HG03457 (cell line): Measurements from ENCODE around the gene MAVS.
"Not testable (repeated sequence)": the region's sequence is repeated elsewhere in the genome, so short reads cannot be mapped to it uniquely, and the experiment has no call there.

ENCODE experiments used
- ATAC-seq: cut with Tn5 transposase; IDR thresholded peaks from one replicate; pipeline ENCODE4 v1.9.1; 2021; ENCODE audit warnings: moderate number of reproducible peaks; ENCODE audit not compliant: unreplicated experiment

The MAVS gene

DNA sequence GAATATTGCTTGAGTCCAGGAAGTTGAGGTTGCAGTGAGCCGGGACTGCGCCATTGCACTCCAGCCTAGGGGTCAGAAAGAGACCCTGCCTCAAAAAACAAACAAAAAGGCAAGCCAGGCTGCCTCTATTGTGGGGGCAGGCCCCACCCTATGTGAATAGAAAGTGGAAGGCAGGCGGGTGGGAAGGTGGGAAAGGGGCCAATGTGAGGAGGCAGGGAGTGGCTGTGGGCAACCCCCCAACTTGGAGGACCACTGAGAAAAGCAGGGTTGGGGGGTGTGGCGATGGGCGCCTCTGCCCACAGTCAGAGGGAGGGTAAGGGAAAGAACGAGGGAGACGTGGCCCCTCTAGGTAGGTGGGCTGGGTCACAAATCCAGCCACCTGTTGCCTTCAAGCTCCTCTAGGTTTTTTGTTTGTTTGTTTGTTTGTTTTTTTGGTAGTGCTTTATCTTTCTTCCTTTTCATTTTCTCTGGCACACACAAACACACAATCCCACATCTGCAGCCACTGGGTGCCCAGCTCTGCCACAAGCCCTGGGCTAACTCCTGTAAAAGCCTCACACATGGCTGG lies 31.6 kb upstream of the MAVS start:
- ATAC-seq, result no peak

DNA sequence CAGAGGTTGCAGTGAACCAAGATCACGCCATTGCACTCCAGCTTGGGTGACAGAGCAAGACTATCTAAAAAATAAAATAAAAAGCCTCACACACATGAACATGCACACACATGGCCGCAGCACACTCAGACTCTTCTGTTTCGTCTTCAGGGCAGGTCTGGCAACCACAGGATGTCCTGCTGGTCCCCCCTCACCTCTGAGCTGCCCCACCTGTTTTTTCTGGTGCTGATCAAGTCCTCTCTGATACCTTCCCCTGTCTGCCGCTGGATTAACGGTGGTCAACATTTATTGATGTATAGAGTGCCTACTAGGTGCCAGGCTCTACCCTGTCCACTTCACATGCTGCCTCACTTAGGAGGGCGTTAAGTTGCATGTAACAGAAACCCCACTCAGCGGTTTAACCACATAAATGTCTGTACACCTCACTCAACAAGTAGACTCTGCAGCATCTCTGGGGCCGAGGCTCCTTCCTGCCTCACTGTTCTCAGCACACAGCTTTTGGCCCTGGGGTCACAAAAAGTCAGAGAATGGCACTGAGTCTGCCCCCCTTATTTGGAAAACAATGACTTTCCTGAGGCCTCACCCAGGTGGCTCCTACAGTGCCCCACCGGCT lies 30.8 kb upstream of the MAVS start:
- no peak for ATAC-seq

DNA sequence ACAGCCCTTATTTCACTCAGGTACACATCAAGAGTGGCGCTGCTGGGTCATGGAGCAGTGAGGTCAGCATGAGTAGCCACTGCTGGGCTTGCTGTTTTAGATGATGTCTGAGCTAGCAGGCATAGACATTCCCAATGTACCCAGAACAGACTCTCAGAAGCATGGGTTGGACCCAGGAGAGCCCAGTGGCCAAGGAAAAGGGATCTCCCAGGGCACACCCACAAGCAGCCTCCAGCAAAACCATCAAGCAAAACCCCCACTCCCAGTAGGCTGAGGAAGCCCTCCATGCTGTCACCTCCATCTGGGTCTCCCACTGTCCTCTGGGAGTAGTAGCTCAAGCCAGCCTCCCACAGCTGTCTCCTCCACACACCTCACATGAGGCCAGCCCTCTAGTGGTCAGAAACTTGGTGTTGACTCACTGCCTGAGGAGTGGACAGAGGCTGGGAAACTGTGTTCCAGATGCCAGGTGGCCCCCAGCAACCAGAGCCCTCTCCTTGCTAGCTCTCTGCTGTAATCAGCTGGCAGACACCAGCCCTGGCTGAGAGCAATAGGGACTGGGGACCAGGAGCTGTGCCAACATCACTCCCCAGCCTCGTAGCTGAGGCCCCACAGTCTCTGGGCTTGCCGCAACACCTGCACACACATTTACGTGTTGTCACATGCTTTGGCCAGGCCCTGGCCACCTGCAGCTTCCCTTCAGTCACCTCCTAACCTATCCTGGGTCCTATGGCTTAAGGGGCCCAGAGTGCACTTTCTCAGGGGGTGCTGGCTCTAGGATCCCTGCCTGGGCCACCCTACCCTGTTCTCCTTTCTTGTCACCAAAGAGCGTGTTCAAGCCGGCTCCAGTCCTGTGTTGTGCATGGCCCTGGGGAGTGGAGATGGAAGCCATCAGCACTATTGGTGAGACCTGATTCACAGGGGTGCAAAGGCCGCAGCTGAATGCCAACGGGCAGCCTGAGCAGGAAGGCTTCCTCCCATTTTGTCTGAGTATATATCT lies 28.2 kb upstream of the MAVS start:
- ATAC-seq, result no peak

DNA sequence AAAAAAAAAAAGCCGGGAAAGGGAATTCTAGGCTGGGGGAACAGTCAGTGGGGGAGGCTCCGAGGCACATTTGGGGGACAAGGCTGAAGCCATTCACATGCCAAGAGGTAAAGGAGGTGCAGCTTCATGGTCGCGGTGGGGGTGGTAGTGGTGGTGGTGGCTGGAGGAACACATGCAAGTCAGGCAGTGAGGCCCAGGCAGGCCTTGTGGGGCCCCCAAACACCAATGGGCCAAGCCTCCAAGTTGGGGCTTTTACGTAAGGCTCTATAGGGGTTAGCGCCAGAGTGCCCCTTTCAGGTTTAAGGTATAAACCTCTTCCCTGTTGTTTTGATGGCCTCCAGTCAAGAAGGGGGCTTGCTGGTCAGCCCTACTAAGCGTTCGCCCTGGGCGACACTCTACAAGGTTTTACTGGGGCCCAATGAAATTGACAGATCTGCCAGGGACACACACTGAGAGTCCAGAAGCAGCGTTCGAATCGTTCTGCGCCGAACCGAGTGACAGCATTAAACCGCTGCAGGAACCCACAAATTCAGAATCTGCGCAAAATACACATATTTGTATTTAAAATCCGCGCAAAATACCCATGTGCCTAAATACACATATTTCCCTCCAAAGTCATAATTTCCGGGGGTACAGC lies 27.1 kb upstream of the MAVS start:
- ATAC-seq, result no peak

DNA sequence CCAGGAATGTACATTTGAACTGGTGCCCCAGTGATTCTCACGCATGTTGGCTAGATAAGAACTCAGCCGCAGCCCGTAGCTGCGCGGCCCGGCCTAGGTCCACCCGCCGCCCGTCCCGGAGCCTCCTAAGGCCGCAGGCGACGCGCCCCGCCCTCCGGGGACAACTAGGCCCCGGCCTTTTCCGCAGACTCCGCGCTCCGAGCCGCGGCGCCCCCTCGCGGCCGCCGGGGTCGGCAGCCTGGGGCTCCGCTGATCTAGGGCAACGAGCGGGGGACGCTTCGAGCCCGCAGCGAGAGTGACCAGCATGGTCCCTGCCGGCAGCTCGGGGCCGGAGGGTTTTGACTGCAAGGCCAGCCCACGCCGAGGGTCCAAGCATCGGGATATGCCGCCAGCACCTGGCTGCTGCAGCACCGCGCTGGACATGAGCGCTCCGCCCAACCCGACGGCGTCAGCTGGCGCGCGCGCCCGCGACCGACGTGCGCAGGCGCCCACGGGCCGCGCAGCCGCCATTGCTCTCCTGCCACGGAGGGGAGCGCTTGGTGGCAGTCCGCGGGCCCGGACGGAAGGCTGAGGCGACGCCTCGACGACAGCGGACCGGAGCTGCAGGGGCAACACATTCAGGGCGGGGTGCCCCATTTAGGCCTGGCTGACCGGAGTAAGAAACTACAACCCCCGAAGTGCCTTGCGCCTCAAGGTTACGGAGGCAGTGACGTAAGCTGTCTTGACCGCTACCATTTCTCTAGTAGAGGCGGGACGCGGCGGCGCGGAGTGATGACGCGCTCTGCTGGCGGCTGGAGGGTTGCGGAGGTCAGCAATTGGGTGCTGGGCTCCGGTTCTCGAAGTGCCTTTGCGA lies 26.4 kb upstream of the MAVS start, which contains the start of gene AP5S1:
AP5S1 (plus strand) TSS at position 500 of the 853 bp plus-strand sequence. CDS start 1,571 bp downstream, outside the sequence.
- ATAC-seq, result peak; percentile 62

DNA sequence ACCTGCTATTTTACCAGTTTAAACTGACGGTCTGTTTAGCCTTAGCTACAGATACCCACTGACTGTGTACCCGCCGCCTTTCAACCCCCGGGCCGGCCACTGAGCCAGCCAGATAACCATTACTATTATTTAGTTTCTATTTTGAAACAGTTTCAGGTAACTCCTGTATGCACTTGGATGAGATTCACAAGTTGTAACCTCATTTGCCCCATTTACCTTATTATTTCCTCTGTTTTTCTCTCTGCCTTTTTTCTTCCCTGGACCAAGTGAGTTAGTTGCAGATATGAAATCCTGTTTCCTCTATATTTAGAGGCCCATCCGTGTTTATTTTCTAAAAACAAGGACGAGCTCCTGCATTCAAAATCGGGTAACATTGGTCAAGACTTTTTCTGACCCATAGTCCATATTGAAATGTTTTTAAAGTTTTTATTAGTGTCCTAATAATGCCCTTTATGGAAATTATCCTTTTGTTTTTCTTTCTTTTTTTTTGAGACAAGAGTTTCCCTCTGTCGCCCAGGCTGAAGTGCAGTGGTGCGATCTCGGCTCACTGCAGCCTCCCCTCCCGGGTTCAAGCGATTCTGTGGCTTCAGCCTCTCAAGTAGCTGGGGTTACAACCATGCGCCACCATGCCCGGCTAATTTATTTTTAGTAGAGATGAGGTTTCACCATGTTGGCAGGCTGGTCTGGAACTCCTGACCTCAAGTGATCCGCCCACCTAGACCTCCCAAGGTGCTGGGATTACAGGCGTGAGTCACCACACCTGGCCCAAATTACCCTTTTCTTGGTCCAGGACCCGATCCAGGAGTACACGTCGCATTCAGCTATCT lies 25.5 kb upstream of the MAVS start:
- no peak for ATAC-seq

DNA sequence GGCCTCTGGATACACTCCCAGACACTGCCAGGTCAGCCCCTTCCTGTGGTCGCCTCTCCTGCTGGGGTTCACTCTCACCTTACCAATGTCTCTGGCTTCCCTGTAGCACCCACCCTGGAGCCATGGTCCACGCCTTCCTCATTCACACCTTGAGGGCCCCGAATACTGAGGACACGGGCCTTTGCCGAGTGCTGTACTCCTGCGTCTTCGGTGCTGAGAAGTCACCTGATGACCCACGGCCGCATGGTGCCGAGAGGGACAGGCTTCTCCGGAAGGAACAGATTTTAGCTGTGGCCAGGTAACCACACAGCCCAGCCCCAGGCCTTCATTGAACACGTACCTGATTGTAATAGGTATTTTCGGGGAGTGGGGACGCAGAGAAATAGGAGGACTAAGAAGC lies 24.6 kb upstream of the MAVS start:
- no peak for ATAC-seq

DNA sequence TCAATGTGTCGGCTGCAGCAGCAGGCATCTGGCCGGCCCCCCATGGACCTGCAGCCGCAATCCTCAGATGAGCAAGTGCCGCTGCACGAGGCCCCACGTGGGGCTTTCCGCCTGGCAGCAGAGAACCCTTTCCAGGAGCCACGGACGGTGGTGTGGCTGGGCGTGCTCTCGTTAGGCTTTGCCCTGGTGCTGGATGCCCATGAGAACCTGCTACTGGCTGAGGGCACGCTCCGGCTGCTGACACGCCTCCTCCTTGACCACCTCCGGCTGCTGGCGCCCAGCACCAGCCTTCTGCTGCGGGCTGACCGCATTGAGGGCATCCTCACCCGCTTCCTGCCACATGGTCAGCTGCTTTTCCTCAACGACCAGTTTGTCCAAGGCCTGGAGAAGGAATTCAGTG lies 22.8 kb upstream of the MAVS start:
- no peak for ATAC-seq

DNA sequence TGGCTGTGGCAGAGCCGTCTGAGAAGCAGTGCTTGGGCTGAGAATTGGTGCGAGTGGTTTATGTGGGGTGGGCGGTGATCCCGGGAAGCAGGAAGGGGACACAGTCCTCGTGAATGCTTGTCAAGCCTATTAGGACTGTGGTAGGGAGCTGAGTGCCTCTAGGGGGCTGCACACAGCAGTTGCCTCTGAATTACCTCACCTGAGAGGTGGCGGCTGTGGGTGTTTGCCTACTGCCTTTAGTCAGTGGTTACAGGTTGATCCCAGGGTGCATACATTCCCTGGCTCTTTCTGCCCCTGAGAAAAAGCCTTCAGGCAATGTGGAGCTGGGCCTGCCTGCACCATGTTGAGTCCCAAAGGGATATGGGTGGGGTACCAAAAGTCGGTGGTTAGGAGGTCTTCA lies 21.1 kb upstream of the MAVS start:
- ATAC-seq, result no peak

DNA sequence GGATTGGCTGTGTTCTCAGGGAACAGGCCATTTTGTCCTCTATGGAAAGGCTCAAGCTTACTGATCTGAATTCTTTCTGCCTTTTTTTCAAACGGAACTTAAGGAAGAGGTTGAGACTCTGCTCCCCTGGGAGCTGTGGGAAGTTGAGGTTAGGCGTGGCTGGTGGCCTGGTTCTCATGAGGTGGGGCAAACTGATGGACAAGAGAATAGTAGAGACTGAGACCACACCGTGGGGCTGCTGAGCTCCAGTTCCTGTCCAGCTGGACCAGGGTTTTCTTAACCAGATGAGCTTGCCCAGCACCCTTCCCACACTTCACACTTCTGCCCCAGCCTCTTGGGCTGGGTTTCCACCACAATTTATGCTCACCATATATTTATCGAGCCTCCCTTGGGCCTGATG lies 20.2 kb upstream of the MAVS start:
- ATAC-seq, result no peak

DNA sequence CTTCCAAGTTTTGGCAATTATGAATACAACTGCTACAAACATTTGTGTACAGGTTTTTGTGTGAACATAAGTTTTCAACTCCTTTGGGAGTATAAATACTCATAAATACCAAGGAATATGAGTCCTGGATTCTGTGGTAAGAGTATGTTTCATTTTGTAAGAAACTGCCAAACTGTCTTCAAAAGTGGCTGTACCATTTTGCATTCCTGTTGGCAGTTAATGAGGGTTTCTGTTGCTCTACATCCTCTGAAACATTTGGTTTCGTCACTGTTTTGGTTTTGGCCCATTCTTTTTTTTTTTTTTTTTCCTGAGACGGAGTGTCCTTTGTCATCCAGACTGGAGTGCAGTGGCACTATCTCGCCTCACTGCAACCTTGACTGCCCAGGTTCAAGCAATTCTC lies 17.8 kb upstream of the MAVS start:
- no peak for ATAC-seq

DNA sequence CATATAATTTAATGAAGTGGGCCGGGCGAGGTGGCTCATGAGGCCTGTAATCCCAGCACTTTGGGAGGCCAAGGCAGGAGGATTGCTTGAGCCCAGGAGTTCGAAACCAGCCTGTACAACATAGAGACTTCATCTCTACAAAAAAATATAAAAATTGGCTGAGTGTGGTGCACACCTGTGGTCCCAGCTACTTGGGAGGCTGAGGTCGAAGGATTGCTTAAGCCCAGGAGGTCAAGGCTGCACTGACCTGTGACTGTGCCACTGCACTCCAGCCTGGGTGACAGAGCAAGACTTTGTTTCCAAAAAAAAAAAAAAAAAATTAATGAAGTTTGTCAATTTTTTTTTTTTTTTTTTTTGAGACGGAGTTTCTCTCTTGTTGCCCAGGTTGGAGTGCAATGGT lies 16.7 kb upstream of the MAVS start:
- ATAC-seq, result not testable (repeated sequence)

DNA sequence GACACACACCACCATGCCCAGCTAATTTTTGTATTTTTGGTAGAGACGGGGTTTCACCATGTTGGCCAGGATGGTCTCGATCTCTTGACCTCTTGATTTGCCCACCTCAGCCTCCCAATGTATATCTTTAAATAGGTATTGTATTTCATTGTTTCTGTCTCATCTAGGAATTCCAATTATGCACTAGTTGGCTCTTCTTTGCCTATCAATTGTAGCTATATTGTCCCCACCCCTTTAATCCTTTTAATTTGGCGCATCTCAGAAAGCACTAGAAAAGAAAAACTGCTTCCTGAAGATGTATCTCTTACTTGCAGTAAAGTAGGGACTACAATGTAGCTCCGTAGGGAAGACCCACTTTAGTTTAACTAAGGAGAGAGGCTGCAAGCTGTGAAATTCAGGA lies 10.5 kb upstream of the MAVS start:
- no peak for ATAC-seq

DNA sequence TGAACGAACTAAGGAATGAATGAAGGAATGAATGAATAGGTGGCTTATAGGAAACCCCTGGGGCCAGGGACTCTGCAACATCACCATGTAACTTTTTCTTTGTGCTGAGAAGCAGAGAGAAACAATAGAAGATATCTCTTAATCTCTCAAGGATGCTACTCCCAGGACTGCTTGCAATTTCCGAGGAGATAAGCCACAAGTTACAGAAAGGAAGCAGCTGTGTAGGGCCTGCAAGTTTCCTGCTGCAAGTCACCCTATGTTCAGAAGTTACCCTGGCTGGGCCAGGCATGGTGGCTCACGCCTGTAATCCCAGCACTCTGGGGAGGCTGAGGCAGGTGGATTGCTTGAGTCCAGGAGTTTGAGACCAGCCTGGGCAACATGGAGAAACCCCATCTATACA lies 7.3 kb upstream of the MAVS start:
- no peak for ATAC-seq

DNA sequence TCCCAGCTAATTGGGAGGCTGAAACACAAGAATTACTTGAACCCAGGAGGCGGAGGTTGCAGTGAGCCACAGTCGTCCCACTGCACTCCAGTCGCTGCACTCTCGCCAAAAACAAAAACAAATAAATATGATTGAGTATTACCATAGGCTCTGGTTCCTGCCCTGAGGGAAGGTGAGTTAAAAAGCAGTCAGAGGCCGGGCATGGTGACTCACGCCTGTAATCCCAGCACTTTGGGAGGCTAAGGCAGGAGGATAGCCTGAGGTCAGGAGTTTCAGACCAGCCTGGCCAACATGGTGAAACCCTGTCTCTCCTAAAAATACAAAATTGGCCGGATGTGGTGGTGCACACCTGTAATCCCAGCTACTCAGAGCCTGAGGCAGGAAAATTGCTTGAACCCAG lies 6.4 kb upstream of the MAVS start:
- not testable (repeated sequence) for ATAC-seq

DNA sequence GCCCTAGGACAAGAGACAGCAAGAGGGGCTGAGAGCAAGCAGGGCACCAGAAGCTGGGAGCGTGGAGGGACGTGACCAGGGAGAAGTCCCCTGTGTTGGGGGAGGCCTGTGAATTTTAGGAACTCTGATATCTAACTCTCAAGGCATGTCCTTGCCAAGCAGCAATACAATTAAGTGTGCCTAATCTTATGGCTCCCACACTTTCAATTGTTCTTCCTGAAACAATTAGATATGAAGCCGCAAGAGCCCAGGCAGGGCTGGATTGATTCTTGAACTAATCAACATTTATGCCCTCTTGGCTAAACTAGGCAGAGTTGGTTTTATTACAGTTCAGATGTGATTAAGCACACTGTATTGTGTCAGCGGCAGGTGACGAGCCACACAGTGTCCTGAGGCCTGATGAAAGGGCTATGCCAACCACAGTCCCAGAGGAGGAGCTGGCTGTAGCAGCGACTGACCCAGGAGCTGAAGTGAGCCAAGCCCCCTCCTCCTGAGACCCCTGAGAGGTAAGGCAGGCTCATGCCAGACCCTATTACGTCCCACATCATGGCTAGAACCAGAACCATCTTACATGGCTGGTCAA lies 4.2 kb upstream of the MAVS start:
- no peak for ATAC-seq

DNA sequence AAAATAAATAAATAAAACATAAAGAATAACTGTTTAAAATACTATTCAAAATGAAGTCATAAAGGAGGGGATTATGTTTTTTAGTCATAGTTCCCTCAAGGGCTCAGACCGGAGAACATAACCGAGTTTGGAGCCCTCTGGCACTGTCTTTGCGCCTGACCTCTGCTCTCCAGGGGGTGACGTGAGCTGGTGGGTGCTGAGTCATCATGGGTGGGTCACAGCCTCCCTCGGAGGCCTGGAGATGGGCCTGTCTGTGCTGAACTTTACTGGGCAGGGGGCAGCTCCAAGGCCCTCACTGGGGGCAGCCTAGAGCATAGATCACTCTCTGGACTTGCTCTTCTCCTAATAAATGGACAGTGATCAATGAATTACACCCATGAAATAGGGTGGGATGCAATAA lies 3.1 kb upstream of the MAVS start:
- ATAC-seq, result no peak

DNA sequence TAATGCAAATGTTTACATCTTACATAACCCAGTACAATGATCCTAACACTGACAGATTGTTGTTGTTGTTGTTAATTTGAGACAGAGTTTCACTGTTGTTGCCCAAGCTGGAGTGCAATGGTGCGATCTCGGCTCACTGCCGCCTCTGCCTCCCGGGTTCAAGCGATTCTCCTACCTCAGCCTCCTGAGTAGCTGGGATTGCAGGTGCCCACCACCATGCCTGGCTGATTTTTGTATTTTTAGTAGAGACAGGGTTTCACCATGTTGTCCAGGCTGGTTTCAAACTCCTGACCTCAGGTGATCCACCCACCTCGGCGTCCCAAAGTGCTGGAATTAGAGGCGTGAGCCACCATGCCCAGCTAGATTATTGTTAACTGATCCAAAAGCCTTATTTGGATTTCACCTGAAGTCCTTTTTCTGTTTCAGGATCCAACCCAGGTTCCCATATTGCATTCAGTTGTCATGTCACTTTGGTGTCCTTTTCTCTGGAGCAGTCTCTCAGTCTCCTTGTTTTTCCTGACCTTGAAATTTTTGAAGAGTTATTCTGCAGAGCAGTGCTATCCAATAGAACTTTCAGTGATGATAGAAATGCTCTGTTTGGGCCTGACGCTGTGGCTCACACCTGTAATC lies 2.5 kb upstream of the MAVS start:
- not testable (repeated sequence) for ATAC-seq

DNA sequence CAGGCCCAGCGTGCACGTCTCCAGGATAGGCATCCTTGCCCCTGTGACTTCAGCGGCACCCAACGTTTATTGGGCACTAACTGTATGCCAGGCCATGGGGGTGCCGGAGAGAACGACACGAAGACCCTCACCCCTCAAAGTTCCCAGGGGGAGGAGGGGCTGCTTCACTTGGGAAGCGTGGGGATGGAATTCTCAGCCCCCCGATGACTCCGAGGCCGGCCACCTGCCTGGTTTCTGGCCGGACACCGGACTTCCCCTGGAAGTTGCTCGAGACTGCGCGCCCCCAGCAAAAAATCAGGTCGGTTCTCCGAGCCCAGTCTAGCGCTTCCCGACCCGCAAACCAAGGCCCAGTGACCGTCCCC lies 275 bp upstream of the MAVS start:
- ATAC-seq, result no peak
